Pancreas (tissue), 10 donors: Measurements from ENCODE around the gene DMRTB1. TPM values are rescaled to one million over a fixed set of nuclear protein-coding genes. Genes with fewer than 3 reads are reported as not detected.

ENCODE experiments used
- ATAC-seq, 4 donors: fragments of 200-7000 bp; cut with Tn5 transposase; one replicate each; pipeline versions ENCODE4 v1.8.0 to v1.9.1; 2020; ENCODE audit warnings: mild to moderate bottlenecking in 4 of 4, moderate library complexity in 4 of 4
- DNase-seq, 6 donors: peaks; one replicate each; pipeline ENCODE4 v3.0.0-alpha.2; 2020
- FAIRE-seq: peaks from 2 replicates; lab custom pipeline; 2012; peaks lifted over from hg19 to GRCh38; lab: Jason Lieb, UNC
- H3K27ac ChIP-seq, 4 donors: fragments of 200-600 bp; sonication (generic); 1 replicate in 3 of 4; 2 replicates in 1 of 4; pipeline versions ENCODE4 v1.5.0 to v1.8.0; 2020
- H3K27me3 ChIP-seq, 4 donors: fragments of 200-600 bp; one replicate each; pipeline ENCODE4 v1.8.0; 2021
- H3K36me3 ChIP-seq, 3 donors: fragments of 200-600 bp; sonication (generic) in 1 of 3; one replicate each; pipeline versions ENCODE4 v1.5.0 to v1.8.0; 2020 to 2021
- H3K4me1 ChIP-seq, 3 donors: fragments of 200-600 bp; one replicate each; pipeline ENCODE4 v1.8.0; 2021
- H3K4me3 ChIP-seq, 4 donors: fragments of 200-600 bp; sonication (generic) in 2 of 4; one replicate each; pipeline versions ENCODE4 v1.5.0 to v1.8.0; 2020 to 2021
- H3K9me3 ChIP-seq, 4 donors: fragments of 200-600 bp; one replicate each; pipeline ENCODE4 v1.8.0; 2021
- CTCF ChIP-seq, 4 donors: fragments of 200-600 bp; sonication (generic) in 3 of 4; IDR thresholded peaks; one replicate each; pipeline versions ENCODE4 v1.5.0 to v1.8.0; 2021; ENCODE audit warnings: antibody characterized with exemption in 4 of 4
- WGBS, 2 donors: extraction: QIAGEN DNeasy Blood & Tissue Kit; methylation state at CpG; one replicate each; pipeline ENCODE4 v1.1.7; 2013; 5-methylcytosine and 5-hydroxymethylcytosine counted together
- intact Hi-C, 3 donors: fragments of 100-400 bp; cut with DNase I; formaldehyde crosslinking; loops; one replicate each; pipeline versions ENCODE4 v1.11.1 to v1.14.2; 2022
- polyA plus RNA-seq, 2 donors: library from polyadenylated mRNA; stranded (reverse); fragments of 200-250 nt; gene quantifications; one replicate each; pipeline ENCODE4 v1.2.3, GENCODE V29; 2013
- total RNA-seq, 6 donors: library from RNA; stranded (reverse); fragmentation: NEBNext Ultra II Directional in 4 of 6; extraction: Animal tissue kit (Norgen Biotek cat#: 25700) in 4 of 6; gene quantifications; one replicate each; pipeline versions ENCODE4 v1.2.1 to v1.2.4, GENCODE V29; 2021 to 2023
- donor health status: healthy with polysubstance abuse.
- donor health status: DM: no; HTN: no; CAD: no; lungs with moderate emphysema.
- donor health status: DM: no; HTN: no; CAD: no.
- donor health status: control.
- donor health status: control.
- donor health status: Bipolar disorder and iron deficiency.
- donor health status: DM: yes; HTN: yes; CAD: no.
- donor health status: DM: no; HTN: no; CAD: no.
- donor health status: DM: no; HTN: no; CAD: no.
- donor health status: DM: yes; HTN: yes; CAD: no.

Gene DMRTB1
- total and polyA plus RNA-seq, 8 donors, result not detected

DNA sequence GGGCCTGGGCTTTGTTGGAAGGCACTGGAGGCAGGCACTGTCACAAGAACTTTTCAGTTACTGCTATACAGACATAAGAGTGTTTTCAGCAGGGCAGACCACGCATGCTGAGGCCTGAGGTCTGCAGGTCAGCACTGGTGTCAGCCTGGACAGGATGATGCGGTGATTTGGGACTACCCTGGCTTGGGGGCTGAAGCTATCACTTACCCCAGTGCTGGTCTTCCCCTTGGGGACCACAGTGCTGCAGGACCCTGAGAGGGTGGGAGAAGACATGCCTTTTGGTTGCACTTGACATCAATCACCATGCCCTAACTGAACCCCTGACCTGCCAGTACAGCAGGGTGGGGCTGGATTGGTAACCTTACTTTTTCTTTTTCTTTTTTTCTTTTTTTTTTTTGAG is 9.2 kb downstream of the DMRTB1 start:
- no peak overlapping the region for H3K27ac ChIP-seq
- no peak overlapping the region for H3K4me3 ChIP-seq
- intact Hi-C loops, result no loop called here
- no peak for TF ChIP-seq CTCF (IDR thresholded peaks at IDR 0.05)
- H3K27me3 ChIP-seq, result no peaks in the 10 kb centered on the region
- DNase-seq (no peak), FAIRE-seq (no peak), ATAC-seq (no peak)
- no peaks in the 10 kb centered on the region for H3K9me3 ChIP-seq
- no peaks in the 10 kb centered on the region for H3K36me3 ChIP-seq
- WGBS, 2 donors, result 80 to 95% methylated on average over 2 of the region's 2 CpGs
- H3K4me1 ChIP-seq, result no peaks in the 10 kb centered on the region

GRCh38 chr1:53469373-53469772 is 10.2 kb downstream of the DMRTB1 start:
- no peaks in the 10 kb centered on the region for H3K9me3 ChIP-seq
- no peak for ATAC-seq
- 78 to 95% methylated on average over 5 of the region's 5 CpGs for WGBS, 2 donors
- no peaks in the 10 kb centered on the region for H3K36me3 ChIP-seq
- no peak for FAIRE-seq
- intact Hi-C loops, result no loop called here
- no peaks in the 10 kb centered on the region for H3K27me3 ChIP-seq
- DNase-seq, result no peak
- no peaks in the 10 kb centered on the region for H3K4me1 ChIP-seq
- TF ChIP-seq CTCF (IDR thresholded peaks at IDR 0.05), result no peak
- H3K27ac ChIP-seq, result no peak overlapping the region
- no peak overlapping the region for H3K4me3 ChIP-seq

DNA sequence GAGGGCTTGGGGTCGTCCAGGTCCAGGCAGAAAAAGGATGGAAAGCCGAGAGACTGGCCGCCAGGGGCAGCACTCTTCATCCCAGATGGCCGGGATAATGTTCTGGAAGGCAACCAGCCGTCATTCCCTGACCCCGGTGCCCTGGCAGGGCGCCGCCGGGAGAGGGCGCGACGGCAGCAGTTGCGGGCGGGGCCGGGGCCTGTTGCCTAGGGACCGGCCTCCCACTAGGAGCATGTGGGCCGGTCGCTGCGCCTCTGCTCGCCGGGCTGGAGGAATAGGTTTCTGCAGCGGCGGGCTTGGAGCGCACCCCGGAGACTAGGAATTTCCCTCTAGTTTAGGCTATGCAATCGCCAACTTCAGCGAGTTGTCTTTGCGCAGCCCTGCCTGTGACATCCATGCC is 11.0 kb downstream of the DMRTB1 start:
- H3K4me3 ChIP-seq, result no peak overlapping the region
- no peaks in the 10 kb centered on the region for H3K27me3 ChIP-seq
- H3K4me1 ChIP-seq, result no peaks in the 10 kb centered on the region
- no peak overlapping the region for H3K27ac ChIP-seq
- DNase-seq (peak in 5 of 6 donors; percentile 31 to 80 (median 61)), ATAC-seq (peak; percentile 77 to 97 (median 90)), FAIRE-seq (no peak)
- 12 to 13% methylated on average over 18 to 28 of the region's 28 CpGs for WGBS, 2 donors
- peak in 3 of 4 donors; percentile 53 to 66 (median 55) for TF ChIP-seq CTCF (IDR thresholded peaks at IDR 0.05)
- no peaks in the 10 kb centered on the region for H3K36me3 ChIP-seq
- no peaks in the 10 kb centered on the region for H3K9me3 ChIP-seq
- intact Hi-C loops, result no loop called here

DNA sequence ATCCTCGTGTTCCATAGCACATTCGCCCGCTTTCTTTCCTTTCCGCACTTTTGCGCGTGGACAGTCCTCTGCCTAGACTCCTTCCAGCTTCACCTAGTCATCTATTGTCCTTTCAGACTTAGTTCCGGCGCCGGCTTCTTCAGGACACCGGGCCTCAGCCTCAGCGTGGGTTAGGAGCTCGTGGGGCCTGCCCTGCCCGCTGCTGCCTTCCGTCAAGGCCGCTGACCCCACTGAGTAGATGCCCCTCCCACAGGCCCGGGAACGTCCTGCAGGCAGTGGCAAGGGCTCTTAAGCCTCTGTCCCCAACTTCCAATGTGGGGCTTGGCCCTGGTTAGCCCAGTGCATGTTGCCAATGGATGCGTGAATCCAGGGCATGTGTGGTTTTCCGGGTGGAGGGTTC is 11.4 kb downstream of the DMRTB1 start:
- H3K9me3 ChIP-seq, result no peaks in the 10 kb centered on the region
- no peak for TF ChIP-seq CTCF (IDR thresholded peaks at IDR 0.05)
- WGBS, 2 donors, result 64 to 69% methylated on average over 19 of the region's 19 CpGs
- H3K27ac ChIP-seq, result no peak overlapping the region
- H3K4me1 ChIP-seq, result no peaks in the 10 kb centered on the region
- no peaks in the 10 kb centered on the region for H3K36me3 ChIP-seq
- DNase-seq (no peak), ATAC-seq (no peak), FAIRE-seq (no peak)
- H3K4me3 ChIP-seq, result no peak overlapping the region
- no peaks in the 10 kb centered on the region for H3K27me3 ChIP-seq
- intact Hi-C loops, result no loop called here

DNA sequence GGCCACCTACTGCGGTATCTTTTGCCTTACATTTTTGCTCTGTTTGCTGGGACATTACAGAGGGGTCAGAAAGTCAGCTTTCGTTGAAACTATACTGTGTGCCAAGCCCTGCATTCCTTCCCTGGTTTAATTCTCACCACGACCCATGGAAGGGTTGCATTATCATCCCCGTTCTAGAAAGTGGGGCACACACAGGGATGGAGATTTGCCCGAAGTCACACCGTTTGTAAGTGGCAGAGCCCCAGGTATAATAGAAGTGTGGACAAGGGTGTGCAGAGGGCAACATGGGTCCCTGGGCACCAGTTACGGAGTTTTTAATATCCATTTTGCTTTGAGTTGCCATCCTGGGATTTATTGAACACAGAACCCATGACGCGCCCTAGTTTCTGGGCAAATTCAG is 11.8 kb downstream of the DMRTB1 start:
- Histone ChIP-seq H3K4me1 (no peaks in the 10 kb centered on the region), H3K4me3 (no peak overlapping the region), H3K36me3 (no peaks in the 10 kb centered on the region), H3K27me3 (no peaks in the 10 kb centered on the region), H3K9me3 (no peaks in the 10 kb centered on the region), H3K27ac (no peak overlapping the region)
- WGBS, 2 donors, result 91 to 96% methylated on average over 9 of the region's 9 CpGs
- intact Hi-C loops, result no loop called here
- FAIRE-seq (no peak), ATAC-seq (no peak), DNase-seq (no peak)
- TF ChIP-seq CTCF (IDR thresholded peaks at IDR 0.05), result no peak
